Loucy (cell line): ENCODE results near the gene ZNF496.

ENCODE experiments used
- EZH2phosphoT487 ChIP-seq: fragments of 200-600 bp; IDR thresholded peaks from 2 replicates; pipeline ENCODE4 v1.6.1; 2018; ENCODE audit warnings: antibody characterized with exemption, mild to moderate bottlenecking, moderate library complexity, borderline replicate concordance
- TF ChIP-seq, protein P1 (sequence below): fragments of 200-600 bp; sonication (generic); conservative IDR thresholded peaks from 2 replicates; pipeline ENCODE4 v1.5.1; 2014; ENCODE audit warnings: mild to moderate bottlenecking, antibody characterized with exemption, low read length

- TF ChIP-seq, protein P1, sequence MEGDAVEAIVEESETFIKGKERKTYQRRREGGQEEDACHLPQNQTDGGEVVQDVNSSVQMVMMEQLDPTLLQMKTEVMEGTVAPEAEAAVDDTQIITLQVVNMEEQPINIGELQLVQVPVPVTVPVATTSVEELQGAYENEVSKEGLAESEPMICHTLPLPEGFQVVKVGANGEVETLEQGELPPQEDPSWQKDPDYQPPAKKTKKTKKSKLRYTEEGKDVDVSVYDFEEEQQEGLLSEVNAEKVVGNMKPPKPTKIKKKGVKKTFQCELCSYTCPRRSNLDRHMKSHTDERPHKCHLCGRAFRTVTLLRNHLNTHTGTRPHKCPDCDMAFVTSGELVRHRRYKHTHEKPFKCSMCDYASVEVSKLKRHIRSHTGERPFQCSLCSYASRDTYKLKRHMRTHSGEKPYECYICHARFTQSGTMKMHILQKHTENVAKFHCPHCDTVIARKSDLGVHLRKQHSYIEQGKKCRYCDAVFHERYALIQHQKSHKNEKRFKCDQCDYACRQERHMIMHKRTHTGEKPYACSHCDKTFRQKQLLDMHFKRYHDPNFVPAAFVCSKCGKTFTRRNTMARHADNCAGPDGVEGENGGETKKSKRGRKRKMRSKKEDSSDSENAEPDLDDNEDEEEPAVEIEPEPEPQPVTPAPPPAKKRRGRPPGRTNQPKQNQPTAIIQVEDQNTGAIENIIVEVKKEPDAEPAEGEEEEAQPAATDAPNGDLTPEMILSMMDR = no peak
- TF ChIP-seq EZH2phosphoT487 = no peak
Measured at GRCh38 chr1:247269133-247269532, 62.5 kb downstream of the ZNF496 start.
